ENCODE data around the gene CACNA2D3.

Gene CACNA2D3

GRCh38 chr3:54713031-54713430, 590.7 kb downstream of the CACNA2D3 start:
- no peak for DNase-seq (ENCODE audit: extremely low read depth in 1 of 2, low read depth in 1 of 2)

- no peak for DNase-seq (ENCODE audit: extremely low read depth in 1 of 2, low read depth in 1 of 2)
Measured at GRCh38 chr3:54713455-54713854, 591.1 kb downstream of the CACNA2D3 start.

- no peak for DNase-seq (ENCODE audit: extremely low read depth in 1 of 2, low read depth in 1 of 2)
Measured at GRCh38 chr3:54714035-54714434, 591.7 kb downstream of the CACNA2D3 start.

- no peak for DNase-seq (ENCODE audit: extremely low read depth in 1 of 2, low read depth in 1 of 2)
Measured at GRCh38 chr3:54717506-54717905, 595.2 kb downstream of the CACNA2D3 start.

GRCh38 chr3:54719914-54720313, 597.6 kb downstream of the CACNA2D3 start:
- no peak for DNase-seq (ENCODE audit: extremely low read depth in 1 of 2, low read depth in 1 of 2)

- DNase-seq (ENCODE audit: extremely low read depth in 1 of 2, low read depth in 1 of 2), result no peak
Measured at GRCh38 chr3:54720604-54721003, 598.3 kb downstream of the CACNA2D3 start.

GRCh38 chr3:54731732-54732445, 609.5 kb downstream of the CACNA2D3 start:
- DNase-seq (ENCODE audit: extremely low read depth in 1 of 2, low read depth in 1 of 2), result no peak

- no peak for DNase-seq (ENCODE audit: extremely low read depth in 1 of 2, low read depth in 1 of 2)
Measured at GRCh38 chr3:54733106-54734006, 611.0 kb downstream of the CACNA2D3 start.

GRCh38 chr3:54736459-54736858, 614.1 kb downstream of the CACNA2D3 start:
- no peak for DNase-seq (ENCODE audit: extremely low read depth in 1 of 2, low read depth in 1 of 2)

GRCh38 chr3:54743755-54744154, 621.4 kb downstream of the CACNA2D3 start:
- no peak for DNase-seq (ENCODE audit: extremely low read depth in 1 of 2, low read depth in 1 of 2)

GRCh38 chr3:54744291-54744690, 621.9 kb downstream of the CACNA2D3 start:
- no peak for DNase-seq (ENCODE audit: extremely low read depth in 1 of 2, low read depth in 1 of 2)

- DNase-seq (ENCODE audit: extremely low read depth in 1 of 2, low read depth in 1 of 2), result no peak
Measured at GRCh38 chr3:54745843-54746242, 623.5 kb downstream of the CACNA2D3 start.

GRCh38 chr3:54746722-54747121, 624.4 kb downstream of the CACNA2D3 start:
- no peak for DNase-seq (ENCODE audit: extremely low read depth in 1 of 2, low read depth in 1 of 2)

GRCh38 chr3:54755756-54756155, 633.4 kb downstream of the CACNA2D3 start:
- DNase-seq (ENCODE audit: extremely low read depth in 1 of 2, low read depth in 1 of 2), result no peak

GRCh38 chr3:54756330-54756731, 634.0 kb downstream of the CACNA2D3 start:
- no peak for DNase-seq (ENCODE audit: extremely low read depth in 1 of 2, low read depth in 1 of 2)

GRCh38 chr3:54758461-54758860, 636.1 kb downstream of the CACNA2D3 start:
- DNase-seq (ENCODE audit: extremely low read depth in 1 of 2, low read depth in 1 of 2), result no peak

- DNase-seq (ENCODE audit: extremely low read depth in 1 of 2, low read depth in 1 of 2), result no peak
Measured at GRCh38 chr3:54759166-54759565, 636.8 kb downstream of the CACNA2D3 start.

- no peak for DNase-seq (ENCODE audit: extremely low read depth in 1 of 2, low read depth in 1 of 2)
Measured at GRCh38 chr3:54760201-54760600, 637.8 kb downstream of the CACNA2D3 start.

- DNase-seq (ENCODE audit: extremely low read depth in 1 of 2, low read depth in 1 of 2), result no peak
Measured at GRCh38 chr3:54761637-54762036, 639.3 kb downstream of the CACNA2D3 start.

- no peak for DNase-seq (ENCODE audit: extremely low read depth in 1 of 2, low read depth in 1 of 2)
Measured at GRCh38 chr3:54764911-54765310, 642.6 kb downstream of the CACNA2D3 start.

- DNase-seq (ENCODE audit: extremely low read depth in 1 of 2, low read depth in 1 of 2), result no peak
Measured at GRCh38 chr3:54771050-54771449, 648.7 kb downstream of the CACNA2D3 start.

GRCh38 chr3:54772051-54772450, 649.7 kb downstream of the CACNA2D3 start:
- DNase-seq (ENCODE audit: extremely low read depth in 1 of 2, low read depth in 1 of 2), result no peak
